HG02798 (cell line): ENCODE results near the gene CIRBP.

ENCODE experiments used
- ATAC-seq: cut with Tn5 transposase; IDR thresholded peaks from one replicate; pipeline ENCODE4 v1.9.1; 2021; ENCODE audit warnings: mild to moderate bottlenecking; ENCODE audit not compliant: unreplicated experiment, poor library complexity

CIRBP gene

DNA sequence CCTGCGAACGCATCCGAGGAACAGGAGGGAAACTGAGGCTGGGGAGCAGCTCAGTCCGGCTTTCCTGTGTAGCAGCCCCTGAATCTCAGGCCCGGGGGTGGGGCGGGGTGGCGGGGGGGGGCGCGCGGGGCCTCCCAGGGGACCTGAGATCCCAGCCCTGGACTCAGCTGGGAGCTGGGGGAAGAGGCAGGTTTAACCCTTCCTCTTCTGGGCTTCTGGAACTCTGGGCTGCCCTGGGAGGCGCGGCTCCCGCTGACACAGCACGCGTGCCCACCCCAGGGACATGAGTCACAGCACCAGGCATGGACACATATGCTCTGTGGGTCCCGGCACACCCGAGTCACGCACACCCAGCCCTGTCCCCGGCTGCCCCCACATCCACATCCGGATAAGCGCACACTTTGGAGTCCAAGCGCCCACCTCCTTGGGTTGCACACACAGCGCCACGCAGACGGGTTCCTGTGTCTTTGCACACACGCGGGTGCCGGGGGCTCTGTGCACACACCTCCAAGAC is 3.5 kb upstream of the CIRBP start:
- ATAC-seq = no peak

DNA sequence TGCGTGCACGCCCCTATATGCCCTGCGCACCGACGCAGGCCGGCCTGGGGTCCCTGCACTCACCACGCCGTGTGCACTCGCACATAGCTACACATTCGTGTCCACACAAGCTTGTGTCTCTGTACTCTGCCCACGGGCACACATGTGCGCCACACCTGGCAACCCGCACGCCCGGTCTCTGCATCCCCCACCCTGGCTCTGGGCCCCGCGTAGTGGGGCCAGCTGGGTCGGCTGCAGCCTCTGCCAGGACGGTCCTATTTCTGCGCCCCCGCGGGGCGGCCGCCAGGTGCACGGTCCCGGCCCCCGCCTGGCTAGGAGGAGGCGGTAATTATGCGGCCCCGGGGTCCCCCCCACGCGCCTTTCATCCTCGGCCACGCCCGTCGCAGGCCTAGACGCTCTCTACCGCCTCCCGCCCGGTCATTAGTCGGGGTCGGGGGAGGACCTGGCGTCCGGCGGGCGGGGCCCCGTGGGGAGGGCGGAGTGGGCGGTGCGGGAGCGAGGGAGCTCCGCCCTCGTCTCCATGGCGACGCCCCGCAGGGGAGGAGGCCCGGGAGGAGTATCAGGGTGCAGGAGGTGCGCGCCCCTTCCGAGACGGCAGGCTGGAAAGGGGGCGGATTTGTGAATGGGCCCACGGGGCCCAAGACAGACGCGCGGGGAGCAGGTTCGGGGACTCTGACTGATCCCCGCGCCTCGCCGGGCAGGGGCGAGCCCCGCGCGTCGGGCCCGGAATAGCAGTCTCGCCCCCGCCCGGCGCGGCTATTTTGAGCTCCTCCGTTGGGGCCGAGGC is 2.8 kb upstream of the CIRBP start:
- peak; percentile 40 for ATAC-seq

DNA sequence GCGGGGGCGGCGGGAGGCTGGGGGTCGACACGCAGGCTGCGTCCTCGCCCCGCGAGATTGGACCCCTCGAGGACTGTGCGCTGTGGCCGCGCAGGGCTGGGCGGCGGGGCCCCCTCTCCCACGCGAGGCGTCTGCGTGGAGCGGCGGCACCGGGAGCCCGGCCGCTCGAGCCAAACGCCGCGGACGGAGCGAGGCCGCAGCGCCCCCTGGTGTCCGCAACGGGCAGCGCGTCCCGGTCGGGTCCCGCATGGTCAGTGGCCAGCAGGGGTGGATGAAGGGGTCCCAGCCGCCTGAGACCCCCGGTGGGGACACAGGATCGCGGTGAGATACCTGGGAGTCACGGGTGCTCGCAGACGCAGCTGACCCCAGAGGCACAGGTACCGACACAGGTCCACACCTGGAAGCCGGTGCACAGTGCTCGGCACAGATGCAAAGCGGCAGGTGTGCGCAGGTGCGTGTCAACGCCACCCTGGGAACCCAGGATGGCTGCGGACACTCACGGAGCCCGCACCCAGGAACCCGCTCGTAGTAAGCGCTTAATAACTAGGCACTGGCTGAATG is 2.1 kb upstream of the CIRBP start:
- ATAC-seq = peak; percentile 24

DNA sequence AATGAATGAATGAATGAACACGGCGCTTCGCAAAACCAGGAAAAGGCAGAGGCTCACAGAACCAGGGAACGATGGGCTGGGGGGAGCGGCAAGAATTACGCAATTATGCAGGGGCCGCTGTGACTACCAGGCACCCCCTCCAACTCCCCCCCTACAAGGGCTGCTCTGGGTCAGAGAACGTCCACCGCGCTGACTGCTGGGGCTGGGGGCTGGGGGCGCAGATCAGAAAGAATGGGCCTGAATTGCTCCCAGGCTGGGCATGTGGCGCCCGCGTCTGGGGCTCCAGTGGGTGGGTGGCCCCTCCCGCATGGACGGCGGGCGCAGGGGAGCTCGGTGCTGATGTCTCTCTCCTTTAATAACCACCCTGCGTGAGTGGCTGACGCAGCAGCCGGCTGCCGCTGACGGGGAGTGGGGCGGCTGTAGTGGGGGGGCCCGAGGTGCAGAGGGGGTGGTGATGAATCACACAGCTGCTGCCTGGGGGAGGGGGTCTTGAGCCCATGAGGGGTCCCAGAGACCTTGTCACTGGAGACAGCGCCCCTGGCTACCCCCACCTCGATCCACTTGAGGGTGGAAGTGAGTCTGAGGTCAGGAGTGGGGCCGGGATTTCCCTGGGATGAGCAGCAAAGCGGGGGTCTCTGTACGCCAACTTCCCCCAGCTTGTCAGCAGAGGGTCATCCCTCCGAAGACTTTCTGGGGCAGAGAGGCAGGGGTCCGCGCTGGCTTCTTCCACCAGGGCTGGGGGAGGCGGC is 1.5 kb upstream of the CIRBP start:
- no peak for ATAC-seq

DNA sequence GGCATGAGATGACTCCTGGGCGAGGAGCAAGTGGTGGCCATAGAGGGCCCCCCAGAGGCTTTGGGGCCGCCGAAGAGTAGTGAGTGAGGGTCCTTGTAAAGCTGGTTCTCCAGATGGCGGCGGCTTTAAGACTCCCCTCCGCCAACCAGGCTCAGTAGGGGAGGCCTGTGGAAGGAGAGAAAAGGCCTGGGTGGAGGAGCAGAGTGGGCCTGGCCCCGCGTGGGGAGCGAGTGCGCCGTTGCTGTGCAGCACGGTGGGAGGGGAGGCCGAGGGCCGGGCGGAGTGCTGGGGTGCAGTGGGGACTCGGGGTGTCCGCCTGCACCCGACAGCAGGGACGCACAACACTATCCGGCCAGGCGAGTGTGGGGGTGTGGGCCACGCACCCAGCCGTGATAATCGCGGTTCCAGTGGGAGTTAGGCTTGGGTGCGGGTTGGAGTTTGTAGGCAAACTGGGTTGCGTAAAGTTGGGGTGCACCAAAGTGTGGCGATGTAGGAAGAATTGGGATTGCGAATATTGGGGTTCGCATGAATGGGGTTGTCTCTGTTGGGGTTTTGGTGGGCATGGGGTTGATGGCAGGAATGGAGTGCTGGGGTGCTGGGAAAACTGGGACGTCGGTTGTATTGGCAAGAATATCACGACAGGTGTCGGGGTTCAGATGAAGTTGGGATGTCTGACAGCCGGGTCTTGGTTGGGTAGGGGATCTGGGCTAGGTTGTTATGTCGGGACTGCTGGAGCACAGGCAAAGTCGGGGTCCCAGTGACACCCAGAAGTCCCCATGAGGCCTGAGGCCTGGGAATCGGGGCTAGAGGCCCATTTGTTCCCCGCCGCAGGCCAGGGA is 687 bp upstream of the CIRBP start:
- ATAC-seq = no peak

DNA sequence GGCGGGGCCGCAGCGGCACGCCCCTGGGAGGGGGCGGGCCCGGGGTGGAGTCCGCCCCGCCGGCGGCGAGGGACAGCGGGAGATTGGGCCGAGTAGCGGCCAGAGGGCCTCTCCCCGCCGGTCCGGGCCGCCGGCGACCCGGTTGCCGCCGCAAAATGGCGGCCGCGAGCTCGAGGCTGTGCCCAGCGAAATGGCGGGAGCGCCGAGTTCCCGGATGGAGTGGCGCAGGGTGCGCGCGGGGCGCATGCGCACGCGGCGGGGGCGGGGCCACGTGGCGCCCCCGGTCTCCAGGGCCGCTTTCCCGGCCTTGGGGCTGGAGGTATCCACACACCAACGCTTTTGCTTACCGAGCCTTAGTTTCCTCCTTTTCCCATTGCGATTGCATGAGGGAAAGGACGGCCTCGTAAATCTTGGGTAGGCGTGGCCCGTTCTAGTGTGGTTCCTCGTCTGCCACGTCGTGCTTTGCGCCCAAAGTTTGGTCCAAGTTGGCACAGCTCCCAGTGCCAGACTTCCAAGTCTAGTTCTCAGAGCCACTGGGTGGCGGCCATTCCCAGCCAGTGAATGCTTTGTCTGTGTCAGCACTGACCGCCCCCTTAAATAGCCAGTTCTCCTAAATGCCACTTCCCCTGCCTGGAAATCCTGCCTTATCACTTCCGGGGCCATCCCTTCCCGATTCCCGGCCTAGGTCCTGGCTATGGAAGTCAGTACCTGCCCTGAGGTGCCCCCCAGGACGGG is 513 bp downstream of the CIRBP start:
- peak; percentile 33 for ATAC-seq

DNA sequence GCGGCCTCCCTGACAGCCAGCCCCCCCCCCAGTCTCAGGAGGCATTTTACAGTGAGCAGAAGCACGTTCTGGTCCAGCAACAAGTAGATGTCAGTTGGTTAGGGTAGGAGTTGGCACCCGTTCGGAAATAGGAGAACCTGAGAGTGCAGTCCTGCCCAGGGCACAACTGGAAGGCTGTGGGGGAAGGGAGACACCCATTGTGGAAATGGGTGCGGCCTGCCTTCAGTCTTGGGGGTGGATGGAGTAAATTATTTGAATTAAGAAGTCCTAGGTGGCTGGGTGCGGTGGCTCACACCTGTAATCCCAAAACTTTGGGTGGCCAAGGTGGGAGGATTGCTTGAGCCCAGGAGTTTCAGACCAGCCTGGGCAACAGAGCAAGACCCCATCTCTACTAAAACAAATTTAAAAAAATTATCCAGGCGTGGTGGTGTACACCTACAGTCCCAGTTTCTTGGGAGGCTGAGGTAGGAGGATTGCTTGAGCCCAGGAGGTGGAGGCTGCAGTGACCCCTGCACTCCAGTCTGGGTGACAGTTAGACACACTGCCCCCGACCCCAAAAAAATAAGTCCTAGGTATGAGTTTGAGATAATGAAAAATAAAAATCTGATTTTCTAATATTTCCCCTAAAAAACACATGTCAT is 1.2 kb downstream of the CIRBP start:
- ATAC-seq = no peak

DNA sequence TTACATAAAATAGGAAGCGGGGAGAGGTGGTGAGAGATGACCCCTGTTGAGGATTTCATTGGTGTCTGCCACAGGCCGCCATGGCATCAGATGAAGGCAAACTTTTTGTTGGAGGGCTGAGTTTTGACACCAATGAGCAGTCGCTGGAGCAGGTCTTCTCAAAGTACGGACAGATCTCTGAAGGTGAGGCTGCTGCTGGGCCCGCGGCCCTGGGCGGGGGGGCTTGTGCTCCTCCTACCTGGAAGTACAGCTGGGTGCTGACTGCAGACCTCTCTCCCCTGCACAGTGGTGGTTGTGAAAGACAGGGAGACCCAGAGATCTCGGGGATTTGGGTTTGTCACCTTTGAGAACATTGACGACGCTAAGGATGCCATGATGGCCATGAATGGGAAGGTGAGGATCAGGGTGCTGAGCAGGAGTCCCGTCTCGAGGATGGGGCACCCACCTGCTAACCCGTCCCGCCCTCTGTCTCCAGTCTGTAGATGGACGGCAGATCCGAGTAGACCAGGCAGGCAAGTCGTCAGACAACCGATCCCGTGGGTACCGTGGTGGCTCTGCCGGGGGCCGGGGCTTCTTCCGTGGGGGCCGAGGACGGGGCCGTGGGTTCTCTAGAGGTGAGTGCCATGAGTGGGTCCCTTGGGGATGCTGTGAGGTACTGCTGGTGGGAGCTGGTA is 1.9 kb downstream of the CIRBP start:
- no peak for ATAC-seq

DNA sequence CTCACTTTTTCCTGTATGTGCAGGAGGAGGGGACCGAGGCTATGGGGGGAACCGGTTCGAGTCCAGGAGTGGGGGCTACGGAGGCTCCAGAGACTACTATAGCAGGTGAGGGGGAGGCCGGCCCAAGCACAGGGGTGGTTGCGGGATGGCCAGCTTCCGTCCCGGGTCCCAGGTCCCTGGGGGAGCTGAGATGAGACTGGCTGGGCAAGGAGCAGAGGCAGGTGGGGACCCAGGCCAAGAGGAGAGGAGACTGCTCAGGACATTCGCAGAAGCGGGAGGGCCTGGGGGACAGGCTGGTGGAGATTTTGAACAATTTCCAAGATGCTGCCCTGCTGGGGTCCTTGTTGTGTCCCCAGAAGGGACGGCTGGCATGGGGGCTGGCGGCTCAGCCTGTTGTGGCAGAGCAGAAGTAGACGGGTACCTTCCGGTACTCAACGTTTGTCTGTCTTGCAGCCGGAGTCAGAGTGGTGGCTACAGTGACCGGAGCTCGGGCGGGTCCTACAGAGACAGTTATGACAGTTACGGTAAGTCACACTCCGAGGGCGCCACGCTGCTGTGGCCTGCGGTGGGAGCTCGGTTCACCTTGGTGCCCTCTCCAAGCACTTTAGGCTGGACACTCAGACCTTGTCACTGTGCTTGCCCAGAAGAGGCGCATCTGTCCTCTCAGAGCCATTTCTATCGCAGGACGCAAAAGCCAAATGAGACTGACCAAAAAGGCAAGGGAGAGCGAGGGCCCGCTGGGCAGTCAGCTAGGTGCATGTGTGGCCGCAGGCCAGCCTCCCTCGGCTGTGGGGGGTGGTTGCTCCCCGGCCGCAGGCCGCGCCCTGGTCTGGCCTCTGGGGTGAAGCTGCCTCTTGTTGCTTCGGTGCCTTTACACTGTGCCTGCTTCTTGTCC is 2.6 kb downstream of the CIRBP start:
- no peak for ATAC-seq

DNA sequence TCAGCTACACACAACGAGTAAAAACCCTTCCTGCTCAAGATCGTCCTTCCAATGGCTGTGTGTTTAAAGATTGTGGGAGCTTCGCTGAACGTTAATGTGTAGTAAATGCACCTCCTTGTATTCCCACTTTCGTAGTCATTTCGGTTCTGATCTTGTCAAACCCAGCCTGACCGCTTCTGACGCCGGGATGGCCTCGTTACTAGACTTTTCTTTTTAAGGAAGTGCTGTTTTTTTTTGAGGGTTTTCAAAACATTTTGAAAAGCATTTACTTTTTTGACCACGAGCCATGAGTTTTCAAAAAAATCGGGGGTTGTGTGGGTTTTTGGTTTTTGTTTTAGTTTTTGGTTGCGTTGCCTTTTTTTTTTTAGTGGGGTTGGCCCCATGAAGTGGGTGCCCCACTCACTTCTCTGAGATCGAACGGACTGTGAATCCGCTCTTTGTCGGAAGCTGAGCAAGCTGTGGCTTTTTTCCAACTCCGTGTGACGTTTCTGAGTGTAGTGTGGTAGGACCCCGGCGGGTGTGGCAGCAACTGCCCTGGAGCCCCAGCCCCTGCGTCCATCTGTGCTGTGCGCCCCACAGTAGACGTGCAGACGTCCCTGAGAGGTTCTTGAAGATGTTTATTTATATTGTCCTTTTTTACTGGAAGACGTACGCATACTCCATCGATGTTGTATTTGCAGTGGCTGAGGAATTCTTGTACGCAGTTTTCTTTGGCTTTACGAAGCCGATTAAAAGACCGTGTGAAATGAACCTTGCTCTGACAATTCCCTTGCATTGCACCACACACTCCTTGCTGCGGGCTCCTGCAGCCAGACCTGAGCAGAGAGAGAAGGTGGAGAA is 3.5 kb downstream of the CIRBP start:
- no peak for ATAC-seq

DNA sequence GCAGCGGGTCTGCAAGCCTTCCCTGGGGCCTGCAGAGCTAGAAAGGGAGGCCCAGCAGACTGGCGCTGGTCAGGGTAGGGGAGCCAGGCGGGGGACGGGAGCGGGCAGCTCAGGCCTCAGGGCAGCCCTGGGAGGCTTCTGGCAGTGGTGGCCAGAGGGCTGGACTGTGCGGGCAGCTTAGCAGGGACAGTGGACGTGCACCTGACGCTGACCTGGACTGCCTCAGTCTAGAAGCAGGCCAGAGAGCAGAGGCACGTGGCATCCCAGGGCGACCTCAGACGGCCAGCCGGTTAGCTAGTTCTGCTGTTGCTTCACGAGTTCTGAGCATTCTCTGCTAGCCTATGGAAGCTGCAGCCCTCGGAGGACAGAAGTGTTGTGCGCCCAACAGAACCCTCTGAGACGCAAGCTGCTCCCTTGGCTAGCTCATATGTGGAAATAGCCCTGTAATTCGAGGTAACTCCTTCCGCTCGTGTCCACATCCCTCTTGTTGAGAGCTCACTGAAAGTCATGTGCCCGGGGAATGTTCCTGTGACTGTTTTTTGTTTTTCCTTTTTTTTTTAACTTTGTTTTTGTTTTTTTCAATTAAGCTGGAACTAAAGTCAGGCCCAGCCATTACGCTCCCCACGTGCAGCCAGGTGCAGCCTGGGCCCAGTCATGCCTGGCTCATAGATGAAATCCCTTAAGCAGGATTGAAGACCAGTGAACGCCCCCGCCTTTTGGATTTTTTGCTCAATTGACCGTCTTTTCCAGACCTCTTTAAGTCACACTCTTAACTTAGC is 4.3 kb downstream of the CIRBP start:
- ATAC-seq = no peak

DNA sequence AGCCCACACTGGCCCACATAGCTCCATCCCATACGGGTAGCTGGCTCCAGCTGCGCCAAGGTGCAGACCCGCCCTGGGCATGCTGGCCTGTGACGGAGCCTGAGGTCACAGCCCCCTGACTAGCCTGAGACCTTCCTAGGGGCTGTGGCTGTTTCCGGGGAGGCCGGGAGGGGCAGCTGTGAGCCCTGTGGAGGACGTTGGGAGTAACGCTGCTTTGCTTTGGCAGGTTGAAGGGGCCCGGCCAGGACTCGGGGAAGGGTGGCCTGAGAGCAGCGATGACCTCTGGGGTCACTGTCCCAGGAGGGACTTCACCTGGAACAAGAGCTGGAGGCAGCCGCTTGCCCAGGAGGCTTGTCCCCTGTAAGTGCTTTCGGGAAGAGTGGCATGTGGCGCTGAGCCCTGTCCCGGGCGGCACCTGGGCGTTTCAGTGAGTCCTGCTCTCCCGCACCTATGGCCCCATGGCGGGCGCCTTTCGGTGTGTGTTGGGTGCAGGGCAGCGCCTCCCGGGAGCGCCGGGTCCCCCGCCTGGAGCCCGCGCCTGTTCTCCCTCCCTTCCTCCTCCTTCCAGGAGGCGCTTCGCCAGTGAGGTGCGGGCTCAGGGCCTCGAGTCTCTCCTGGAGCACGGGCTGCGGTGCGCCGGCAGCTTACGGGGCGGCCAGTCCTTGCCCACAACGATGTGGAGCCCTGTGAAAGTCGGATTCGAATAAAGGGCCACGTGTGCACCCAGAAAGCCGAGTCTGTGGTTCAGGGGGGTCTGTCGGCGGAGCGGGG is 5.1 kb downstream of the CIRBP start:
- ATAC-seq = no peak

DNA sequence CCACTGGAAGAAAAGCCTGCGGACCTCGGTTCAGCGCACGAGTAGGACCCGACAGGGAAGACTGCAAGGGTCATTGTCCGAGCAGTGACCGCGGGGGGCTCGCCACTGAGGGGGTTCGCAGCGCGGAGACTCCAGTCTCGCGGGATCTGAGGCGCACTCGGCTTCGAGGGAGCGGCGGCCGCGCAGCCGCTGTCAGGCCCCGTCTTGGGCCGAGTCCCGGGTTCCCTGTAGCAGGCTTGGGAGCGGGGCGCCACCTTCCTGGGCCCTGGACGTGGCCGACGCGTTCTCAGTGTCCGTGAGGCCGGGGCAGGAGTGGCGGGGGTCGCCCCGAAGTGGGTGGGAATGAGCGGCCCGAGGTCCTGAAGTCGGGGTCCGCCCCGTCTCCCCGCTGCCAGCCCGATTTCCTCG is 5.7 kb downstream of the CIRBP start:
- ATAC-seq = no peak

DNA sequence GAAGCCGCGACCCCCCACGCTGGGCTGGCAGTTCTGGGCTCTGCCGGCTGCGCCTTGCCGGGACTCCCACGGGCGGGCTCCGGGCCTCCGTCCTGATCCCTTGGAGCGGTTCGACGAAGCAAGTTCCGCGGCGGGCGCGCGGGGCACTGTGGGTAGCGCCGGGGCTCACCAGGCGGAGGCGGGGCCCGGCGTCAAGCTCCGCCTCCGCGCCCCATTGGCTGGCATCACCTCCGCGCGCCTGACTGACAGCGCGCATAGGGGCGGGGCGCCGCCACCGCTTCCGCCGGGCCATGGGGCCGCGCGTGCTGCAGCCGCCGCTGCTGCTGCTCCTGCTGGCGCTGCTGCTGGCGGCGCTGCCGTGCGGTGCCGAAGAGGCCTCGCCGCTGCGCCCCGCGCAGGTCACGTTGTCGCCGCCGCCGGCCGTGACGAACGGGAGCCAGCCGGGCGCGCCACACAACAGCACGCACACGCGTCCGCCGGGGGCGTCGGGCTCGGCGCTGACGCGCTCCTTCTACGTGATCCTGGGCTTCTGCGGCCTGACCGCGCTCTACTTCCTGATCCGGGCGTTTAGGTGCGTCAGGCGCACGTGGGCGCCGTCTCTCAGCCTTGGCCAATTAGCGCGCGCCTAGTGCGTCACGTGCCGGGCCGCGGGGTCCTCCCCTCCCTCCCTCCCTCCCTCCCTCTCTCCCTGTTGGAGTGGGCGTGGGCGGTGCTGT is 6.3 kb downstream of the CIRBP start, which contains the start of gene FAM174C:
Gene FAM174C (plus strand): TSS at position 271 of the 716 bp plus-strand sequence. CDS start 20 bp downstream, at position 291.
- peak; percentile 84 for ATAC-seq
